Endothelial cell of umbilical vein (primary cell): ENCODE measurements around the gene TRPV2.

Source experiments
- CTCF ChIP-seq, 2 donors: IDR thresholded peaks; 1 replicate in 1 of 2; 2 replicates in 1 of 2; pipeline ENCODE4 v1.5.1; 2011; ENCODE audit warnings: low read length in 2 of 2, mild to moderate bottlenecking in 2 of 2, moderate library complexity in 2 of 2, control low read depth in 1 of 2, inconsistent platforms in 1 of 2, low read depth in 1 of 2; ENCODE audit not compliant: insufficient read depth in 1 of 2; ENCODE audit errors: extremely low read depth in 1 of 2
- EZH2 ChIP-seq: IDR thresholded peaks from 2 replicates; pipeline ENCODE4 v1.6.1; 2012; ENCODE audit warnings: borderline replicate concordance, low read depth, mild to moderate bottlenecking, moderate library complexity, low read length, inconsistent platforms; ENCODE audit not compliant: severe bottlenecking
- FOS ChIP-seq: IDR thresholded peaks from 2 replicates; pipeline ENCODE4 v1.6.1; 2011; ENCODE audit warnings: mild to moderate bottlenecking, low read length, moderate library complexity, borderline replicate concordance; ENCODE audit not compliant: insufficient read depth
- MAX ChIP-seq: IDR thresholded peaks from 2 replicates; pipeline ENCODE4 v1.6.1; 2011; ENCODE audit not compliant: insufficient read depth, insufficient read length
- MYC ChIP-seq: IDR thresholded peaks from one replicate; pipeline ENCODE4 v1.6.1; 2011; ENCODE audit warnings: mild to moderate bottlenecking, low read depth, low read length
- POLR2A ChIP-seq: IDR thresholded peaks from 2 replicates; pipeline ENCODE4 v1.6.1; 2012; ENCODE audit warnings: low read depth, mild to moderate bottlenecking, control low read depth, low read length
- POLR2AphosphoS5 ChIP-seq: IDR thresholded peaks from 2 replicates; pipeline ENCODE4 v1.6.1; 2012; ENCODE audit warnings: low read depth, mild to moderate bottlenecking, control low read depth, low read length, moderate library complexity; ENCODE audit not compliant: insufficient read depth

- TF ChIP-seq EZH2, result no peak
- TF ChIP-seq CTCF (IDR thresholded peaks at IDR 0.05; ENCODE audit: extremely low read depth in 1 of 2, insufficient read depth in 1 of 2, low read depth in 1 of 2, low read length in 2 of 2), result no peak
- TF ChIP-seq POLR2A, result no peak
- TF ChIP-seq FOS, result no peak
- no peak for TF ChIP-seq POLR2AphosphoS5
- no peak for TF ChIP-seq MAX
- no peak for TF ChIP-seq MYC
Observed at GRCh38 chr17:16468428-16468992, 53.1 kb downstream of the TRPV2 start.
